Measurements from ENCODE around the gene MAPK1. TPM values are rescaled to one million over a fixed set of nuclear protein-coding genes. Genes with fewer than 3 reads are reported as not detected.
"Not testable (repeated sequence)": the region's sequence is repeated elsewhere in the genome, so short reads cannot be mapped to it uniquely, and the experiment has no call there.

Gene MAPK1
- total and polyA plus RNA-seq, 2 donors: 22.2 to 71.1 TPM

GRCh38 chr22:21887841-21888240 is 20.4 kb upstream of the MAPK1 start:
- Histone ChIP-seq H3K27me3 (ENCODE audit: control insufficient read depth in 2 of 2, insufficient read depth in 1 of 2, low read length in 1 of 2) (no peaks in the 10 kb centered on the region), H3K27ac (ENCODE audit: low read depth in 1 of 2, low read length in 1 of 2) (no peak overlapping the region), H3K36me3 (ENCODE audit: control insufficient read depth in 2 of 2, insufficient read depth in 2 of 2, low read length in 1 of 2) (no peaks in the 10 kb centered on the region), H3K4me3 (ENCODE audit: low read length in 2 of 2) (no peak overlapping the region), H3K4me1 (ENCODE audit: control insufficient read depth in 2 of 2, insufficient read depth in 2 of 2, low read length in 2 of 2) (no peaks in the 10 kb centered on the region), H3K9me3 (ENCODE audit: control insufficient read depth in 2 of 2, insufficient read depth in 1 of 2, low read length in 1 of 2) (no peaks in the 10 kb centered on the region)
- no peak for DNase-seq (ENCODE audit: low read depth in 6 of 9, low spot score in 9 of 9)

GRCh38 chr22:21883930-21884329 is 16.5 kb upstream of the MAPK1 start:
- H3K9me3 ChIP-seq (ENCODE audit: control insufficient read depth in 2 of 2, insufficient read depth in 1 of 2, low read length in 1 of 2); H3K36me3 ChIP-seq (ENCODE audit: control insufficient read depth in 2 of 2, insufficient read depth in 2 of 2, low read length in 1 of 2); H3K4me1 ChIP-seq (ENCODE audit: control insufficient read depth in 2 of 2, insufficient read depth in 2 of 2, low read length in 2 of 2); H3K27ac ChIP-seq (ENCODE audit: low read depth in 1 of 2, low read length in 1 of 2); H3K4me3 ChIP-seq (ENCODE audit: low read length in 2 of 2); DNase-seq (ENCODE audit: low read depth in 6 of 9, low spot score in 9 of 9); H3K27me3 ChIP-seq (ENCODE audit: control insufficient read depth in 2 of 2, insufficient read depth in 1 of 2, low read length in 1 of 2): not testable (repeated sequence)
- 98% methylated on average over 20 of the region's 26 CpGs for WGBS

GRCh38 chr22:21882754-21883333 is 15.4 kb upstream of the MAPK1 start:
- H3K4me1 ChIP-seq (ENCODE audit: control insufficient read depth in 2 of 2, insufficient read depth in 2 of 2, low read length in 2 of 2); H3K4me3 ChIP-seq (ENCODE audit: low read length in 2 of 2); H3K36me3 ChIP-seq (ENCODE audit: control insufficient read depth in 2 of 2, insufficient read depth in 2 of 2, low read length in 1 of 2); DNase-seq (ENCODE audit: low read depth in 6 of 9, low spot score in 9 of 9); H3K27me3 ChIP-seq (ENCODE audit: control insufficient read depth in 2 of 2, insufficient read depth in 1 of 2, low read length in 1 of 2); H3K27ac ChIP-seq (ENCODE audit: low read depth in 1 of 2, low read length in 1 of 2); H3K9me3 ChIP-seq (ENCODE audit: control insufficient read depth in 2 of 2, insufficient read depth in 1 of 2, low read length in 1 of 2): not testable (repeated sequence)
- WGBS: 96% methylated on average over 5 of the region's 7 CpGs

GRCh38 chr22:21881841-21882753 is 14.7 kb upstream of the MAPK1 start:
- H3K36me3 ChIP-seq (ENCODE audit: control insufficient read depth in 2 of 2, insufficient read depth in 2 of 2, low read length in 1 of 2): no peaks in the 10 kb centered on the region
- WGBS: 96% methylated on average over 10 of the region's 10 CpGs

GRCh38 chr22:21876486-21877176 is 9.2 kb upstream of the MAPK1 start:
- Histone ChIP-seq H3K9me3 (ENCODE audit: control insufficient read depth in 2 of 2, insufficient read depth in 1 of 2, low read length in 1 of 2) (no peaks in the 10 kb centered on the region), H3K36me3 (ENCODE audit: control insufficient read depth in 2 of 2, insufficient read depth in 2 of 2, low read length in 1 of 2) (no peaks in the 10 kb centered on the region), H3K27me3 (ENCODE audit: control insufficient read depth in 2 of 2, insufficient read depth in 1 of 2, low read length in 1 of 2) (no peaks in the 10 kb centered on the region), H3K4me1 (ENCODE audit: control insufficient read depth in 2 of 2, insufficient read depth in 2 of 2, low read length in 2 of 2) (no peaks in the 10 kb centered on the region), H3K27ac (ENCODE audit: low read depth in 1 of 2, low read length in 1 of 2) (no peak overlapping the region), H3K4me3 (ENCODE audit: low read length in 2 of 2) (no peak overlapping the region)
- WGBS: 53% methylated on average over 4 of the region's 4 CpGs
- no peak for DNase-seq (ENCODE audit: low read depth in 6 of 9, low spot score in 9 of 9)

More at GRCh38 chr22:21881841-21882753, 14.7 kb upstream of the MAPK1 start:
- H3K9me3 ChIP-seq (ENCODE audit: control insufficient read depth in 2 of 2, insufficient read depth in 1 of 2, low read length in 1 of 2): no peaks in the 10 kb centered on the region
- no peaks in the 10 kb centered on the region for H3K27me3 ChIP-seq (ENCODE audit: control insufficient read depth in 2 of 2, insufficient read depth in 1 of 2, low read length in 1 of 2)
- H3K4me3 ChIP-seq (ENCODE audit: low read length in 2 of 2): no peak overlapping the region
- no peak overlapping the region for H3K27ac ChIP-seq (ENCODE audit: low read depth in 1 of 2, low read length in 1 of 2)
- H3K4me1 ChIP-seq (ENCODE audit: control insufficient read depth in 2 of 2, insufficient read depth in 2 of 2, low read length in 2 of 2): no peaks in the 10 kb centered on the region
- DNase-seq (ENCODE audit: low read depth in 6 of 9, low spot score in 9 of 9): no peak

- 96% methylated on average over 4 of the region's 4 CpGs for WGBS
- H3K27me3 ChIP-seq (ENCODE audit: control insufficient read depth in 2 of 2, insufficient read depth in 1 of 2, low read length in 1 of 2); H3K9me3 ChIP-seq (ENCODE audit: control insufficient read depth in 2 of 2, insufficient read depth in 1 of 2, low read length in 1 of 2); H3K4me3 ChIP-seq (ENCODE audit: low read length in 2 of 2); H3K36me3 ChIP-seq (ENCODE audit: control insufficient read depth in 2 of 2, insufficient read depth in 2 of 2, low read length in 1 of 2); H3K27ac ChIP-seq (ENCODE audit: low read depth in 1 of 2, low read length in 1 of 2); H3K4me1 ChIP-seq (ENCODE audit: control insufficient read depth in 2 of 2, insufficient read depth in 2 of 2, low read length in 2 of 2); DNase-seq (ENCODE audit: low read depth in 6 of 9, low spot score in 9 of 9): not testable (repeated sequence)
Measured at GRCh38 chr22:21874953-21875352, 7.5 kb upstream of the MAPK1 start.

- Histone ChIP-seq H3K4me1 (ENCODE audit: control insufficient read depth in 2 of 2, insufficient read depth in 2 of 2, low read length in 2 of 2) (no peaks in the 10 kb centered on the region), H3K4me3 (ENCODE audit: low read length in 2 of 2) (no peak overlapping the region), H3K36me3 (ENCODE audit: control insufficient read depth in 2 of 2, insufficient read depth in 2 of 2, low read length in 1 of 2) (no peaks in the 10 kb centered on the region), H3K27ac (ENCODE audit: low read depth in 1 of 2, low read length in 1 of 2) (no peak overlapping the region), H3K27me3 (ENCODE audit: control insufficient read depth in 2 of 2, insufficient read depth in 1 of 2, low read length in 1 of 2) (no peaks in the 10 kb centered on the region), H3K9me3 (ENCODE audit: control insufficient read depth in 2 of 2, insufficient read depth in 1 of 2, low read length in 1 of 2) (no peaks in the 10 kb centered on the region)
- DNase-seq (ENCODE audit: low read depth in 6 of 9, low spot score in 9 of 9): no peak
- WGBS: 98% methylated on average over 7 of the region's 7 CpGs
Measured at GRCh38 chr22:21873619-21874018, 6.2 kb upstream of the MAPK1 start.

- not testable (repeated sequence) for H3K4me3 ChIP-seq (ENCODE audit: low read length in 2 of 2); H3K27me3 ChIP-seq (ENCODE audit: control insufficient read depth in 2 of 2, insufficient read depth in 1 of 2, low read length in 1 of 2); H3K4me1 ChIP-seq (ENCODE audit: control insufficient read depth in 2 of 2, insufficient read depth in 2 of 2, low read length in 2 of 2); H3K9me3 ChIP-seq (ENCODE audit: control insufficient read depth in 2 of 2, insufficient read depth in 1 of 2, low read length in 1 of 2); H3K27ac ChIP-seq (ENCODE audit: low read depth in 1 of 2, low read length in 1 of 2); DNase-seq (ENCODE audit: low read depth in 6 of 9, low spot score in 9 of 9); H3K36me3 ChIP-seq (ENCODE audit: control insufficient read depth in 2 of 2, insufficient read depth in 2 of 2, low read length in 1 of 2)
- 97% methylated on average over 4 of the region's 4 CpGs for WGBS
Measured at GRCh38 chr22:21872741-21873140, 5.3 kb upstream of the MAPK1 start.

GRCh38 chr22:21868651-21869050 is 1.2 kb upstream of the MAPK1 start:
- Histone ChIP-seq H3K4me3 (ENCODE audit: low read length in 2 of 2) (no peak overlapping the region), H3K27ac (ENCODE audit: low read depth in 1 of 2, low read length in 1 of 2) (no peak overlapping the region)

More at GRCh38 chr22:21868651-21869050, 1.2 kb upstream of the MAPK1 start:
- 99% methylated on average over 7 of the region's 7 CpGs for WGBS
- H3K4me1 ChIP-seq (ENCODE audit: control insufficient read depth in 2 of 2, insufficient read depth in 2 of 2, low read length in 2 of 2): peaks cover 9 to 14% of the 10 kb centered on the region in 2 donors
- H3K27me3 ChIP-seq (ENCODE audit: control insufficient read depth in 2 of 2, insufficient read depth in 1 of 2, low read length in 1 of 2): no peaks in the 10 kb centered on the region
- H3K36me3 ChIP-seq (ENCODE audit: control insufficient read depth in 2 of 2, insufficient read depth in 2 of 2, low read length in 1 of 2): peaks cover 0 to 4% of the 10 kb centered on the region in 2 donors
- DNase-seq (ENCODE audit: low read depth in 6 of 9, low spot score in 9 of 9): no peak
- H3K9me3 ChIP-seq (ENCODE audit: control insufficient read depth in 2 of 2, insufficient read depth in 1 of 2, low read length in 1 of 2): no peaks in the 10 kb centered on the region
